ENCODE measurements around the gene JUNB. TPM values are rescaled to one million over a fixed set of nuclear protein-coding genes. Genes with fewer than 3 reads are reported as not detected.
A peak's percentile ranks its signal among the peaks of the same experiment; 100 is the strongest.

The JUNB gene
- total and polyA plus RNA-seq, 2 of the 13 experiments (the other 11 are each of a cell fraction or from before 2014, with no cell fraction given) = 7.7 to 8.2 TPM

GRCh38 chr19:12806242-12807081, 15.2 kb downstream of the JUNB start, which contains the start of gene RNASEH2A (continued):
- TF ChIP-seq ZKSCAN1 (IDR thresholded peaks at IDR 0.05; ENCODE audit: low read length) (no peak), TOPORS (CRISPR knock-in tag; IDR thresholded peaks at IDR 0.05) (peak; percentile 70), ZBTB3 (CRISPR knock-in tag; IDR thresholded peaks at IDR 0.05; ENCODE audit: borderline replicate concordance, low read depth) (no peak), SAFB2 (CRISPR knock-in tag; IDR thresholded peaks at IDR 0.05; ENCODE audit: borderline replicate concordance, low read depth) (peak; percentile 64), ZNF484 (CRISPR knock-in tag; IDR thresholded peaks at IDR 0.05; ENCODE audit: borderline replicate concordance, low read depth) (0 out of 2 replicates have a peak, but pooled peaks have one; percentile 19), ZSCAN25 (CRISPR knock-in tag; IDR thresholded peaks at IDR 0.05) (0 out of 2 replicates have a peak, but pooled peaks have one; percentile 54), ZNF441 (CRISPR knock-in tag; IDR thresholded peaks at IDR 0.05; ENCODE audit: borderline replicate concordance) (0 out of 2 replicates have a peak, but pooled peaks have one; percentile 49), ZBTB33 (CRISPR knock-in tag; IDR thresholded peaks at IDR 0.05) (peak; percentile 40; the same call in 1 of the 2 replicates), TCF12 (IDR thresholded peaks at IDR 0.05) (no peak), TCF12 (CRISPR knock-in tag; IDR thresholded peaks at IDR 0.05) (0 out of 2 replicates have a peak, but pooled peaks have one; percentile 51), SP4 (CRISPR knock-in tag; IDR thresholded peaks at IDR 0.05) (peak; percentile 90), PLRG1 (conservative IDR thresholded peaks at IDR 0.05) (no peak), ZFP41 (CRISPR knock-in tag; IDR thresholded peaks at IDR 0.05; ENCODE audit: borderline replicate concordance) (peak; percentile 73; the same call in 1 of the 2 replicates), ZNF75D (CRISPR knock-in tag; IDR thresholded peaks at IDR 0.05; ENCODE audit: borderline replicate concordance) (no peak)
- TF ChIP-seq, protein P1, sequence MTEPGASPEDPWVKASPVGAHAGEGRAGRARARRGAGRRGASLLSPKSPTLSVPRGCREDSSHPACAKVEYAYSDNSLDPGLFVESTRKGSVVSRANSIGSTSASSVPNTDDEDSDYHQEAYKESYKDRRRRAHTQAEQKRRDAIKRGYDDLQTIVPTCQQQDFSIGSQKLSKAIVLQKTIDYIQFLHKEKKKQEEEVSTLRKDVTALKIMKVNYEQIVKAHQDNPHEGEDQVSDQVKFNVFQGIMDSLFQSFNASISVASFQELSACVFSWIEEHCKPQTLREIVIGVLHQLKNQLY (CRISPR knock-in tag; IDR thresholded peaks at IDR 0.05) = no peak
- TF ChIP-seq, protein P2, sequence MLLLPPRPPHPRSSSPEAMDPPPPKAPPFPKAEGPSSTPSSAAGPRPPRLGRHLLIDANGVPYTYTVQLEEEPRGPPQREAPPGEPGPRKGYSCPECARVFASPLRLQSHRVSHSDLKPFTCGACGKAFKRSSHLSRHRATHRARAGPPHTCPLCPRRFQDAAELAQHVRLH (CRISPR knock-in tag; IDR thresholded peaks at IDR 0.05; ENCODE audit: borderline replicate concordance, low read depth) = no peak; the same call in 1 of the 2 replicates
- TF ChIP-seq, protein P3, sequence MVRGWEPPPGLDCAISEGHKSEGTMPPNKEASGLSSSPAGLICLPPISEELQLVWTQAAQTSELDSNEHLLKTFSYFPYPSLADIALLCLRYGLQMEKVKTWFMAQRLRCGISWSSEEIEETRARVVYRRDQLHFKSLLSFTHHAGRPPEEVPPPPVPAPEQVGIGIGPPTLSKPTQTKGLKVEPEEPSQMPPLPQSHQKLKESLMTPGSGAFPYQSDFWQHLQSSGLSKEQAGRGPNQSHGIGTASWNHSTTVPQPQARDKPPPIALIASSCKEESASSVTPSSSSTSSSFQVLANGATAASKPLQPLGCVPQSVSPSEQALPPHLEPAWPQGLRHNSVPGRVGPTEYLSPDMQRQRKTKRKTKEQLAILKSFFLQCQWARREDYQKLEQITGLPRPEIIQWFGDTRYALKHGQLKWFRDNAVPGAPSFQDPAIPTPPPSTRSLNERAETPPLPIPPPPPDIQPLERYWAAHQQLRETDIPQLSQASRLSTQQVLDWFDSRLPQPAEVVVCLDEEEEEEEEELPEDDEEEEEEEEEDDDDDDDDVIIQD (CRISPR knock-in tag; IDR thresholded peaks at IDR 0.05; ENCODE audit: low read depth) = no peak
- TF ChIP-seq, protein P4, sequence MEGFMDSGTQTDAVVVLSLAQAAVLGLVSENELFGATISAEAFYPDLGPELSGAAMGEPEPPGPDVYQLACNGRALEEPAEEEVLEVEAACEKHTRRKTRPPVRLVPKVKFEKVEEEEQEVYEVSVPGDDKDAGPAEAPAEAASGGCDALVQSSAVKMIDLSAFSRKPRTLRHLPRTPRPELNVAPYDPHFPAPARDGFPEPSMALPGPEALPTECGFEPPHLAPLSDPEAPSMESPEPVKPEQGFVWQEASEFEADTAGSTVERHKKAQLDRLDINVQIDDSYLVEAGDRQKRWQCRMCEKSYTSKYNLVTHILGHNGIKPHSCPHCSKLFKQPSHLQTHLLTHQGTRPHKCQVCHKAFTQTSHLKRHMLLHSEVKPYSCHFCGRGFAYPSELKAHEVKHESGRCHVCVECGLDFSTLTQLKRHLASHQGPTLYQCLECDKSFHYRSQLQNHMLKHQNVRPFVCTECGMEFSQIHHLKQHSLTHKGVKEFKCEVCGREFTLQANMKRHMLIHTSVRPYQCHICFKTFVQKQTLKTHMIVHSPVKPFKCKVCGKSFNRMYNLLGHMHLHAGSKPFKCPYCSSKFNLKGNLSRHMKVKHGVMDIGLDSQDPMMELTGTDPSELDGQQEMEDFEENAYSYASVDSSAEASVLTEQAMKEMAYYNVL (CRISPR knock-in tag; IDR thresholded peaks at IDR 0.05; ENCODE audit: borderline replicate concordance) = no peak
- TF ChIP-seq, protein P5, sequence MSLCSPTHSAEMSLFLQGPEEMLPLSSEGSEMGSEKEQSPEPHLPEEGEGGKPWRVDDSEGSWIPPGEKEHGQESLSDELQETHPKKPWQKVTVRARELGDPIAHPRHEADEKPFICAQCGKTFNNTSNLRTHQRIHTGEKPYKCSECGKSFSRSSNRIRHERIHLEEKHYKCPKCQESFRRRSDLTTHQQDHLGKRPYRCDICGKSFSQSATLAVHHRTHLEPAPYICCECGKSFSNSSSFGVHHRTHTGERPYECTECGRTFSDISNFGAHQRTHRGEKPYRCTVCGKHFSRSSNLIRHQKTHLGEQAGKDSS (CRISPR knock-in tag; IDR thresholded peaks at IDR 0.05; ENCODE audit: borderline replicate concordance, low read depth) = peak; percentile 62; the same call in 1 of the 2 replicates
- TF ChIP-seq, protein P6, sequence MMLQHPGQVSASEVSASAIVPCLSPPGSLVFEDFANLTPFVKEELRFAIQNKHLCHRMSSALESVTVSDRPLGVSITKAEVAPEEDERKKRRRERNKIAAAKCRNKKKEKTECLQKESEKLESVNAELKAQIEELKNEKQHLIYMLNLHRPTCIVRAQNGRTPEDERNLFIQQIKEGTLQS (CRISPR knock-in tag; IDR thresholded peaks at IDR 0.05) = peak; percentile 17; the same call in 1 of the 2 replicates

Data from HepG2 (cell line).